Measurements from ENCODE around the gene NCOA7.

Gene NCOA7

GRCh38 chr6:125816828-125817280 lies 26.1 kb downstream of the NCOA7 start:
- no peak for DNase-seq

- no peak for DNase-seq
Observed at GRCh38 chr6:125818225-125818657, 27.5 kb downstream of the NCOA7 start.

- DNase-seq: no peak
Observed at GRCh38 chr6:125818772-125819260, 28.1 kb downstream of the NCOA7 start.

GRCh38 chr6:125819535-125820326 lies 29.0 kb downstream of the NCOA7 start:
- DNase-seq: no peak

- DNase-seq: no peak
Observed at GRCh38 chr6:125821825-125822281, 31.1 kb downstream of the NCOA7 start.

- DNase-seq: no peak
Observed at GRCh38 chr6:125823180-125823579, 32.4 kb downstream of the NCOA7 start.

GRCh38 chr6:125824946-125825771 lies 34.4 kb downstream of the NCOA7 start:
- no peak for DNase-seq

GRCh38 chr6:125826695-125827463 lies 36.1 kb downstream of the NCOA7 start:
- DNase-seq: no peak

- DNase-seq: peak in 1 of 2 experiments; percentile 24
Observed at GRCh38 chr6:125827788-125828320, 37.1 kb downstream of the NCOA7 start.

GRCh38 chr6:125828476-125829039 lies 37.8 kb downstream of the NCOA7 start:
- DNase-seq: no peak

GRCh38 chr6:125829433-125829832 lies 38.7 kb downstream of the NCOA7 start:
- DNase-seq: no peak

GRCh38 chr6:125831659-125832058 lies 40.9 kb downstream of the NCOA7 start:
- DNase-seq: no peak

- DNase-seq: peak in 1 of 2 experiments; percentile 18
Observed at GRCh38 chr6:125832391-125833117, 41.8 kb downstream of the NCOA7 start.

- DNase-seq: no peak
Observed at GRCh38 chr6:125834348-125834747, 43.6 kb downstream of the NCOA7 start.

GRCh38 chr6:125835221-125835744 lies 44.5 kb downstream of the NCOA7 start:
- peak; percentile 81 to 87 for DNase-seq

- DNase-seq: no peak
Observed at GRCh38 chr6:125836466-125836865, 45.7 kb downstream of the NCOA7 start.

- DNase-seq: no peak
Observed at GRCh38 chr6:125839471-125839870, 48.7 kb downstream of the NCOA7 start.

GRCh38 chr6:125839879-125840278 lies 49.1 kb downstream of the NCOA7 start:
- no peak for DNase-seq

GRCh38 chr6:125841356-125842090 lies 50.8 kb downstream of the NCOA7 start:
- DNase-seq: no peak

GRCh38 chr6:125842091-125842626 lies 51.4 kb downstream of the NCOA7 start:
- no peak for DNase-seq
